ENCODE results near the gene FKBP2.
A peak's percentile ranks its signal among the peaks of the same experiment; 100 is the strongest.

FKBP2 gene

GRCh38 chr11:64240435-64241240 lies at the start of gene FKBP2:
TSS of gene FKBP2 (plus strand) at chr11:64241095. CDS start at chr11:64242388, 1,293 bp downstream.
- DNase-seq (ENCODE audit: low spot score) = peak; percentile 83

- no peak for DNase-seq (ENCODE audit: low spot score)
Observed at GRCh38 chr11:64192434-64192833, 48.5 kb upstream of the FKBP2 start.

- DNase-seq (ENCODE audit: low spot score) = no peak
Observed at GRCh38 chr11:64196626-64197025, 44.3 kb upstream of the FKBP2 start.

DNA sequence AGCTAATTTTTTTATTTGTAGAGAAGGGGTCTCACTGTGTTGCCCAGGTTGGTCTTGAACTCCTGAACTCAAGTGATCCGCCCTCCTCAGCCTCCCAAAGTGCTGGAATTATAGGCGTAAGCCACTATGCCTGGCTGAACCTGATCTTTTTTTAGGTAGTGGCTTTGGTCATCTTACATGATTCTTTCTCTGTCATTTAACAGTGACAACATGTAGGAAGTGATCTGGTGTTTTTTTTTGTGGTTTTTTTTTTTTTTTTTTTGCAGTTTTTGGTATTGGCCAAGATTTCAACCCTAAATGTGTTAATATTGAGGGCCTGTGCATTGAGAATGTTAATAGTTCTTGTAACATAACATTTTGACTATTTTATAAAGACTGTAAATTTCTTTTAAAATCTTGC lies 42.4 kb upstream of the FKBP2 start:
- no peak for DNase-seq (ENCODE audit: low spot score)

DNA sequence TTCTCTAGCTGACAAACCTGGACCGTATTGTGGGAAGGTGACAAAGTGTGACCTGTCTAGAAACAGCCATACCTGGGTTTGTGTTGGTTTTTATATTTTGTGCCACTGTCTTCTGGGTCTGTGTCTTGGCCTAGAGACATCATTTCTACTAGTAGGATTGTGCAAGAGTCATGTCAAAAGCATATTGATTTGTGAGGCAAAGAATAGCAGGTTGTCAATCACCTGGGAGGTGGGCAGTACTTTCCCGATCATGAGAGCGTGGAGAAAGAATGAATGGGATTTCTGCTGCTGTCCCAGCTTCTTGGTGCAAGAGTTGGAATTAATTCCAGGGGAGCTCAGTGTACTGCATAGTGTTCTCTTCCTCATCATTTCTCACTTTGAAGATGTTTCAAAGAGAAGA lies 39.4 kb upstream of the FKBP2 start:
- DNase-seq (ENCODE audit: low spot score) = no peak

- no peak for DNase-seq (ENCODE audit: low spot score)
Observed at GRCh38 chr11:64202992-64203391, 37.9 kb upstream of the FKBP2 start.

GRCh38 chr11:64203421-64204079 lies 37.3 kb upstream of the FKBP2 start:
- no peak for DNase-seq (ENCODE audit: low spot score)

GRCh38 chr11:64204080-64204440 lies 36.8 kb upstream of the FKBP2 start:
- DNase-seq (ENCODE audit: low spot score) = no peak

DNA sequence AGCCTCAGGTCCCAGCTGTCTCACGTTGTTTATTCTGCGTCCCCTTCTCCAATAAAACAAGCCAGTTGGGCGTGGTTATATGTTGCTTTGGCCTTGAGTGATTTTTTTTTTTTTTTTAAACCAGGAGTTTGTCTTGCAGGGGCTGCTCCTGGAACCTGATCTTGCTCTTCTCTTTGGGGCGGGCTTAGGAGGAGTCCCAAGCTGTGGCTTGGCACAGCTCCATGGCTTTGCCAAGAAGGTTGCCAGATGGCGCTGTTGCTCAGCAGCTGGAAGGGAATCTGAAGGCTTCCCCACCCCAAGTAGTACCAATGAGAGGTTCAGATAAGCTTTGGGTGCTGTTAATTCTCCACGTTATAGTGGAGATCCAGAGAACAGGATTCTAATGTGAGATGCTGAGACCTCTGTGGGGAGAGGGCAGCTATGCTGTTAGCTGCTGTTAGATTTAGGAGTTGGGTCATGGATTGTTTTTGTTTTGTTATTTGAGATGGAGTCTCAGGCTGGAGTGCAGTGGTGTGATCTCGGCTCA lies 36.4 kb upstream of the FKBP2 start:
- DNase-seq (ENCODE audit: low spot score) = peak; percentile 73

DNA sequence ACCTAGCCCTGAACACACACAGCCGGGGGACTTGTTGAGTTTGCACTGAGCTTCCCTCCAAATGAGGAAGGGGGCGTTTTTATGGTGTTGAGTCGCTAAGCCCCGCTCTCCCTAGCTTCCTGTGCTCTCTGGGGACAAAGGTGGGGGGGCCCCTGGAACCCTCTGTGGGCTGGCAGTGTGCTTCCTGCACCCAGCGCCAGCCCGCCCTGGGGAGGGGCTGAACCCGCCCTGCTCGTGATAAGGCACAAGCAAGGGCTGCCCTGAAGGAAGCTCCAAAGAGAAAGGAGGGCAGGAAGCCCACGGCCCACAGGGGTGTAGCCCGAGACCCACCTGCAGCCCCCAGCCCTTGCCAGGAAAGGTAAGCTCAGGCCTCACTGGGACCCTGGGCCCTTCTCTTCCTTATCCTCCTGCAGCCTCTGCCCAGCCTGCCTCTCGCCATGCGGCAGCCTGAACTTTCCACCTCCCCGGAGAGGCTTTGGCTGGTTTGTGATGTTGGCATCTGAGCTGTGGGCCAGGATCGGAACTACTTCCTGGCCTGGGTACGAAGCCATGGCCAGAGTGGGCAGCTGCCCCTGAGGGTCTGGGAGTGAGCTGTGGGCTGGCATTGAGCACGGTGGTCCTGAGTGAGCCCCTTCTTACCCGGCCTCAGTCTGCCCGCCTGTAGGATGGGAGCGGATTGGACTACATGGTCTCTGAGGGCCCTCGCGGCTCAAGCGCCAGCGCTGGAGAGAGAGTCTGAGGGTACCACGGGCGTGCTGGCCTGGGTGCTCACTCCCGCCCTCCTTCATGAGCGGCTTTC lies 34.2 kb upstream of the FKBP2 start, which contains the start of gene FERMT3:
TSS of gene FERMT3 (plus strand) at position 265 of the 799 bp plus-strand sequence. CDS start 644 bp downstream, outside the sequence.
- DNase-seq (ENCODE audit: low spot score) = no peak

- DNase-seq (ENCODE audit: low spot score) = no peak
Observed at GRCh38 chr11:64207256-64208085, 33.4 kb upstream of the FKBP2 start.

DNA sequence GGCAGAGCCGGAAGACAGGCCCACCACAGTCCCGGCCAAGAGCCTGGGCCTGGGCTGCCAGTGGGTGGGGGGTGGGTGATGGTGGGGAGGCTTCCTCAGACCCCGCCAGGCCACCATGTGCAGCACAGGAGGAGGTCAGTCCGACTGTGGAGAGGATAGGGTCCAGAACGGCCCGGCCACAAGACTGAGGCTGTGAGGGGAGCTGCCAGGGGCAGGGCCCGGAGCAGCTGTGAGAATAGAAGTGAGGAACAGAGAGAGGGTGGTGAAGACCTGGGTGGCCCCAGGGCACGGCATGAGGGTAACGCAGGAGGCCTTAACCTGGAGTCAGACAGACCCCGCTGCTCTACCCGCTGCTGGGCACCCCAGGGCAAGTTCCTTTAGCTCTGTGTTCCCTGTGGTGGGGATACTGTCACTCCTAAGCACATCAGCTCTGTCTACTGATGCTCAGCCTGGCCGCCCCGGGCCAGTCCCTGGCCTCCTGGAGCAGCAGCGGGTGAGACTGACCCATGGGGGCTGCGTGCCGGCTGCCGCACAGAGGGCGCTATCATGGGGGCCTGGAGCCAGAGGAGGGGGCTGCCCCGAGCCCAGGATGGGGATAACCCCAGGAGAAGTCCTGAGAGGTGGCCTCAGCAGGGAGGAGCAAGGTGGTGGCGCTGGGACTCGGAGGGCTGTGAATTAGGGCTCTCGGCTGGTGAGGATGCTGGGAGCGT lies 32.7 kb upstream of the FKBP2 start:
- no peak for DNase-seq (ENCODE audit: low spot score)

DNA sequence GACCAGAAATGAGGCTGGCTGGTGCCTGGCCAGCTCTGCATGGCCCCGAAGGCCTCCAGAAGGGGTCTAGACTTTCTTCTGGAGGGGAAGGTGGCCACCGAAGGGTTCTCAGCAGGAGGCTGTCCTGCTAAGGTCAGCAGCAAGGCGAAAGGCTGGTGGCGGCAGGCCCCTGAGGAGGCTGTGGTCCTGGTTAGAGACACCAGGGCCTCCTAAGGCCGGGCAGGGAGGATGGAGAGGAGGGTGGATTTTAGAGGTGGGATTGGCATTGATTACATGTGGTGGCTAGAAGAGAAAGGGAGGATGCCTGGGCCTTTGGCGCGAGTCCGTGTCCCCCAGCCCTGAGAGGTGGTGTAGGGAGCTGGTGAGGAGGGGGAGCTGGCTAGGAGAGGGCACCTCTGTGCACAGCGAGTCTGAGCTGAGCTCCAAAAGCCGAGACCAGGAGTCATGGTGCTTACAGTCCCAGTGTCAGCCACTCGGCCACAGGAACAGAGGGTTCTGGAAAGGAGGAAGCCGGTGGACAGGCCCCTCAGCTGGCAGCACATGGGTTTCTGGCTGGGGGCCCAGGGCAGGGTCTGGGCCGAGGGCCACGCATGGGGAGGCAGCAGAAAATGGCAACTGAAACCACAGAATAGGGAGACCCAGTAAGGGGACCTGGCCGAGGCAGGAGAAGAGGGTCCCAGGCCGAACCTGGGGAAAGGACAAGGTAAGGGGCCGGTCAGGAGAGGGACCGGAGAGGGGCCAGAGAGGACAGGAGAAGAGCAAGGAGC lies 31.9 kb upstream of the FKBP2 start:
- DNase-seq (ENCODE audit: low spot score) = no peak

DNA sequence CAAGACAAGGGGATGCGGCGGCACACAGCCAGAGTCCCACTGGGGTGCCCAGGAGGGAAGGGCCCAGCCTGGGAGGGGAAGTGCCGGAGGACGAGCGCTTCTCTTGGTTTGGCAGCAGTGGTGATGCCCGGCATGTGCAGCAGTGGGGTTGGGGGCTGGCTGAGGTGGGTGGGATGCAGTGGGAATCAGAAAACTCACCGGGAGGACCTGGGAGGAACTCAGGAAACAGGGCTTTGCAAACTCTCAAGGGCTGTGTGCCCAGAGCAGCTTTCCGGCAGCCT lies 31.4 kb upstream of the FKBP2 start:
- no peak for DNase-seq (ENCODE audit: low spot score)

- no peak for DNase-seq (ENCODE audit: low spot score)
Observed at GRCh38 chr11:64210301-64211020, 30.4 kb upstream of the FKBP2 start.

- DNase-seq (ENCODE audit: low spot score) = no peak
Observed at GRCh38 chr11:64211181-64211872, 29.6 kb upstream of the FKBP2 start.

GRCh38 chr11:64216879-64217278 lies 24.0 kb upstream of the FKBP2 start:
- DNase-seq (ENCODE audit: low spot score) = no peak

DNA sequence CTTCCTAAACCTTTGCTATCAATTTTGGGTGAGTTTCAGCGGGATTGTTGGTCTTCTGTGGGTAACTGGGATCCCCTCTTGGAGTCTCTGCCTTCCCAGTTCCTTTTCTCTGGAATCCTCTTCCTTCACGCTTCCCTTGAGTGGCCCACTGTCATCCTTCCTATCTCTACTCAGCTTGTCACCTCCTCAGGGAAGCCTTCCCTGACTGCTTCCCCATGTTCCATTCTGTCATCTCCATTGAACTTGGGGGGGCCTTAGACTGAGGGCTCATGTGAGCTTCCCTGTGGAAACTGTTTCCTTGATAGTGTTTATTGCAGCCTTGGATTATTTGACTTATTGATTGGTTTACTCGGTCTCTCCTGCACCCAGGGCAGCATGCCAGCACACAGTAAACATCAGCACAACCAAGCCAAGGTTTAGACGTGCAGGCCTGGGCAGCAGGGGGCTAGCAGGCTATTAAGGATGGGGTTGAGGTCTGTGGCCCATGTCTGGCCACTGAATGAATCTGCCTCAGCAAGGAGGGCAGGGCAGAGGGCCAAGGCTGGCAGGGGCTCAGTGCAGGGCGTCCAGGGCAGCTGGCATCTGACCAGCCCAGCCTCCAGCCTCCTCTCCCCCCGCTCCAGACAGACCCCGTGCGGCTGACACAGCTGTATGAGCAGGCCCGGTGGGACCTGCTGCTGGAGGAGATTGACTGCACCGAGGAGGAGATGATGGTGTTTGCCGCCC lies 22.1 kb upstream of the FKBP2 start:
- DNase-seq (ENCODE audit: low spot score) = no peak

DNA sequence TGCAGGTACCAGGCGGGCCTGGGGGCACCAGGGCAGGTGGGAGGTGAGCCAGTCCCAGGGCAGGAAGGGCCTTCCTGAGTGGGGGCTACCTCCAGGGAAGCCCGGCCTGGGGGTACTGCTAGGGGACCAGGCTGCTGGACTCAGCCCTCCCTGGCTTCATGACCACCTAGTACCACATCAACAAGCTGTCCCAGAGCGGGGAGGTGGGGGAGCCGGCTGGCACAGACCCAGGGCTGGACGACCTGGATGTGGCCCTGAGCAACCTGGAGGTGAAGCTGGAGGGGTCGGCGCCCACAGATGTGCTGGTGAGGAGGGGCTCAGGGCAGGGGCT lies 21.6 kb upstream of the FKBP2 start:
- DNase-seq (ENCODE audit: low spot score) = no peak

Data from HuH-7 (cell line).